Upper lobe of left lung (tissue), 4 donors: ENCODE results near the gene NRIP3.
A peak's percentile ranks its signal among the peaks of the same experiment; 100 is the strongest.

Source experiments
- CTCF ChIP-seq, 6 experiments: fragments of 450-650 bp in 4 of 6; fragments of 200-600 bp in 2 of 6; sonication (generic) in 2 of 6; IDR thresholded peaks; one replicate each; pipeline ENCODE4 v1.5.1; 2016 to 2019; ENCODE audit warnings: antibody characterized with exemption in 6 of 6
- POLR2AphosphoS5 ChIP-seq, 2 donors: sonication (generic); formaldehyde crosslinking; IDR thresholded peaks; one replicate each; pipeline ENCODE4 v1.5.1; 2017; ENCODE audit warnings: antibody characterized with exemption in 2 of 2

- TF ChIP-seq POLR2AphosphoS5 (IDR thresholded peaks at IDR 0.05) (peak in 1 of 2 donors; percentile 21), CTCF (IDR thresholded peaks at IDR 0.05) (peak in 1 of 6 experiments; percentile 13)
Measured at GRCh38 chr11:9003573-9004182, at the start of gene NRIP3.
